Measurements from ENCODE around the gene FBRSL1.

The FBRSL1 gene

GRCh38 chr12:132502882-132503193, 12.9 kb downstream of the FBRSL1 start:
- H3K4me3 ChIP-seq (ENCODE audit: low read depth, low read length) = no peak overlapping the region
- no peak for TF ChIP-seq CTCF (conservative IDR thresholded peaks at IDR 0.05; ENCODE audit: low read depth, low read length)
- DNase-seq (ENCODE audit: low read depth) = no peak

GRCh38 chr12:132503618-132504204, 13.8 kb downstream of the FBRSL1 start:
- peak; percentile 50 for DNase-seq (ENCODE audit: low read depth)
- no peak for TF ChIP-seq CTCF (conservative IDR thresholded peaks at IDR 0.05; ENCODE audit: low read depth, low read length)
- no peak overlapping the region for H3K4me3 ChIP-seq (ENCODE audit: low read depth, low read length)

GRCh38 chr12:132505105-132505851, 15.3 kb downstream of the FBRSL1 start:
- TF ChIP-seq CTCF (conservative IDR thresholded peaks at IDR 0.05; ENCODE audit: low read depth, low read length) = no peak
- no peak for DNase-seq (ENCODE audit: low read depth)
- H3K4me3 ChIP-seq (ENCODE audit: low read depth, low read length) = no peak overlapping the region

GRCh38 chr12:132505852-132506219, 15.9 kb downstream of the FBRSL1 start:
- no peak for DNase-seq (ENCODE audit: low read depth)
- no peak overlapping the region for H3K4me3 ChIP-seq (ENCODE audit: low read depth, low read length)
- no peak for TF ChIP-seq CTCF (conservative IDR thresholded peaks at IDR 0.05; ENCODE audit: low read depth, low read length)

- peak; percentile 88 for DNase-seq (ENCODE audit: low read depth)
- H3K4me3 ChIP-seq (ENCODE audit: low read depth, low read length) = peak overlapping the region; percentile 46
- no peak for TF ChIP-seq CTCF (conservative IDR thresholded peaks at IDR 0.05; ENCODE audit: low read depth, low read length)
Observed at GRCh38 chr12:132506328-132507160, 16.6 kb downstream of the FBRSL1 start.

GRCh38 chr12:132507161-132507538, 17.2 kb downstream of the FBRSL1 start:
- no peak for DNase-seq (ENCODE audit: low read depth)
- peak overlapping the region; percentile 46 for H3K4me3 ChIP-seq (ENCODE audit: low read depth, low read length)
- TF ChIP-seq CTCF (conservative IDR thresholded peaks at IDR 0.05; ENCODE audit: low read depth, low read length) = no peak

Measured in choroid plexus epithelial cell (primary cell).